Sigmoid colon (tissue), 7 donors: Measurements from ENCODE around the gene TBCB. TPM values are rescaled to one million over a fixed set of nuclear protein-coding genes. Genes with fewer than 3 reads are reported as not detected.
A peak's percentile ranks its signal among the peaks of the same experiment; 100 is the strongest.
"Not testable (repeated sequence)": the region's sequence is repeated elsewhere in the genome, so short reads cannot be mapped to it uniquely, and the experiment has no call there.

ENCODE experiments used
- DNase-seq: peaks from one replicate; pipeline ENCODE4 v3.0.0-alpha.2; 2019
- H3K27ac ChIP-seq, 4 donors: fragments of 200-600 bp; sonication (generic); one replicate each; pipeline ENCODE4 v1.5.1; 2016 to 2019; ENCODE audit warnings: mild to moderate bottlenecking in 1 of 4
- H3K27me3 ChIP-seq, 3 donors: fragments of 200-600 bp; sonication (generic); one replicate each; pipeline ENCODE4 v1.5.1; 2019; ENCODE audit warnings: mild to moderate bottlenecking in 1 of 3
- H3K36me3 ChIP-seq, 4 donors: fragments of 200-600 bp; sonication (generic); one replicate each; pipeline ENCODE4 v1.5.1; 2016 to 2019
- H3K4me1 ChIP-seq, 4 donors: fragments of 200-600 bp; sonication (generic); one replicate each; pipeline ENCODE4 v1.5.1; 2017 to 2019
- H3K4me3 ChIP-seq, 4 donors: fragments of 200-600 bp; sonication (generic); one replicate each; pipeline ENCODE4 v1.5.1; 2017 to 2019; ENCODE audit warnings: mild to moderate bottlenecking in 2 of 4, moderate library complexity in 1 of 4
- H3K9me3 ChIP-seq, 4 donors: fragments of 200-600 bp in 3 of 4; sonication (generic) in 3 of 4; one replicate each; pipeline versions ENCODE4 v1.5.1 to v1.6.1; 2013 to 2019
- EP300 ChIP-seq, 4 donors: sonication (generic); formaldehyde crosslinking; IDR thresholded peaks; one replicate each; pipeline ENCODE4 v1.6.1; 2017; ENCODE audit warnings: antibody characterized with exemption in 4 of 4
- POLR2A ChIP-seq, 2 donors: fragments of 450-650 bp; IDR thresholded peaks; one replicate each; pipeline ENCODE4 v1.6.1; 2016; ENCODE audit warnings: antibody characterized with exemption in 2 of 2, mild to moderate bottlenecking in 2 of 2, moderate library complexity in 2 of 2
- POLR2AphosphoS5 ChIP-seq, 4 donors: sonication (generic); formaldehyde crosslinking; IDR thresholded peaks; one replicate each; pipeline ENCODE4 v1.6.1; 2017; ENCODE audit warnings: antibody characterized with exemption in 4 of 4
- WGBS, 2 donors: extraction: QIAGEN DNeasy Blood & Tissue Kit; methylation state at CpG; one replicate each; pipeline ENCODE4 v1.1.7; 2013; 5-methylcytosine and 5-hydroxymethylcytosine counted together
- intact Hi-C: fragments of 100-400 bp; cut with DNase I; formaldehyde crosslinking; loops from one replicate; pipeline ENCODE4 v1.15.1; 2023
- polyA plus RNA-seq, 3 donors: library from polyadenylated mRNA; stranded (reverse); fragments of 200-250 nt; gene quantifications; one replicate each; pipeline ENCODE4 v1.2.3, GENCODE V29; 2013
- total RNA-seq, 4 donors: library from RNA; depleted of rRNA; stranded (reverse); fragments of >200 nt; gene quantifications; one replicate each; pipeline ENCODE4 v1.1.0, GENCODE V29; 2016
- TF ChIP-seq, protein P1 (sequence below), 4 experiments: fragments of 450-650 bp in 3 of 4; fragments of 200-600 bp in 1 of 4; IDR thresholded peaks; one replicate each; pipeline ENCODE4 v1.5.1; 2016 to 2019; ENCODE audit warnings: antibody characterized with exemption in 4 of 4, mild to moderate bottlenecking in 3 of 4, moderate library complexity in 2 of 4
- donor health status: healthy with polysubstance abuse.
- donor health status: Bipolar disorder and iron deficiency.
- donor health status: healthy.

The TBCB gene
- total and polyA plus RNA-seq, 7 donors, result 109 to 162 (median 133) TPM

GRCh38 chr19:36163813-36164212 is 48.5 kb downstream of the TBCB start:
- intact Hi-C loops, result no loop called here
- peaks cover 0 to 16% (median 0%) of the 10 kb centered on the region in 4 donors for H3K36me3 ChIP-seq
- no peaks in the 10 kb centered on the region for H3K27me3 ChIP-seq
- TF ChIP-seq, protein P1, sequence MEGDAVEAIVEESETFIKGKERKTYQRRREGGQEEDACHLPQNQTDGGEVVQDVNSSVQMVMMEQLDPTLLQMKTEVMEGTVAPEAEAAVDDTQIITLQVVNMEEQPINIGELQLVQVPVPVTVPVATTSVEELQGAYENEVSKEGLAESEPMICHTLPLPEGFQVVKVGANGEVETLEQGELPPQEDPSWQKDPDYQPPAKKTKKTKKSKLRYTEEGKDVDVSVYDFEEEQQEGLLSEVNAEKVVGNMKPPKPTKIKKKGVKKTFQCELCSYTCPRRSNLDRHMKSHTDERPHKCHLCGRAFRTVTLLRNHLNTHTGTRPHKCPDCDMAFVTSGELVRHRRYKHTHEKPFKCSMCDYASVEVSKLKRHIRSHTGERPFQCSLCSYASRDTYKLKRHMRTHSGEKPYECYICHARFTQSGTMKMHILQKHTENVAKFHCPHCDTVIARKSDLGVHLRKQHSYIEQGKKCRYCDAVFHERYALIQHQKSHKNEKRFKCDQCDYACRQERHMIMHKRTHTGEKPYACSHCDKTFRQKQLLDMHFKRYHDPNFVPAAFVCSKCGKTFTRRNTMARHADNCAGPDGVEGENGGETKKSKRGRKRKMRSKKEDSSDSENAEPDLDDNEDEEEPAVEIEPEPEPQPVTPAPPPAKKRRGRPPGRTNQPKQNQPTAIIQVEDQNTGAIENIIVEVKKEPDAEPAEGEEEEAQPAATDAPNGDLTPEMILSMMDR (IDR thresholded peaks at IDR 0.05), result no peak
- TF ChIP-seq POLR2AphosphoS5 (IDR thresholded peaks at IDR 0.05), result no peak
- TF ChIP-seq EP300 (IDR thresholded peaks at IDR 0.05), result no peak
- no peak for TF ChIP-seq POLR2A (IDR thresholded peaks at IDR 0.05)
- WGBS, 2 donors, result 95 to 97% methylated on average over 12 of the region's 12 CpGs
- no peaks in the 10 kb centered on the region for H3K4me1 ChIP-seq
- H3K9me3 ChIP-seq, result no peaks in the 10 kb centered on the region
- H3K27ac ChIP-seq, result no peak overlapping the region
- no peak for DNase-seq
- H3K4me3 ChIP-seq, result no peak overlapping the region

- WGBS, 2 donors, result 14 to 56% methylated on average over 9 of the region's 9 CpGs
- intact Hi-C loops, result no loop called here
- DNase-seq, result no peak
- H3K27me3 ChIP-seq, result no peaks in the 10 kb centered on the region
- peaks cover 0 to 16% (median 0%) of the 10 kb centered on the region in 4 donors for H3K36me3 ChIP-seq
- TF ChIP-seq POLR2AphosphoS5 (IDR thresholded peaks at IDR 0.05), result no peak
- TF ChIP-seq POLR2A (IDR thresholded peaks at IDR 0.05), result no peak
- no peak for TF ChIP-seq EP300 (IDR thresholded peaks at IDR 0.05)
- TF ChIP-seq, protein P1 (IDR thresholded peaks at IDR 0.05), result no peak
- H3K4me3 ChIP-seq, result no peak overlapping the region
- peak overlapping the region; percentile 21 to 67 (median 38) for H3K27ac ChIP-seq
- H3K9me3 ChIP-seq, result no peaks in the 10 kb centered on the region
- H3K4me1 ChIP-seq, result peaks cover 0 to 4% (median 2%) of the 10 kb centered on the region in 4 donors
Measured at GRCh38 chr19:36169084-36169760, 54.0 kb downstream of the TBCB start.

DNA sequence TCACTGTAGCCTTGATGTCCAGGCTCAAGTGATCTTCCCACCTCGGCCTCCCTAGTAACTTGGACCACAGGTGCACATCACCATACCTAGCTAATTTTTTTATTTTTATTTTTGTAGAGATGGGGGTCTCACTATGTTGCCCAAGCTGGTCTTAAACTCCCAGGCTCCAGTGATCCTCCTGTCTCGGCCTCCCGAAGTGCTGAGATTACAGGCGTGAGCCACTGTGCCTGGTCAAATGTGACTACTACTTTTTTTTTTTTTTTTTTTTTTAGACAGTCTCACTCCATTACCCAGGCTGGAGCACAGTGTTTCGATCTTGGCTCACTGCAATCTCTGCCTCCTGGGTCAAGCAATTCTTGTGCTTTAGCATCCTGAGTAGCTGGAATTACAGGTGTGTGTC is 57.6 kb downstream of the TBCB start:
- Histone ChIP-seq H3K27ac (no peak overlapping the region), H3K36me3 (no peaks in the 10 kb centered on the region), H3K9me3 (no peaks in the 10 kb centered on the region), H3K27me3 (no peaks in the 10 kb centered on the region), H3K4me1 (peaks cover 0 to 4% (median 2%) of the 10 kb centered on the region in 4 donors), H3K4me3 (no peak overlapping the region)
- intact Hi-C loops, result no loop called here
- 90 to 94% methylated on average over 5 of the region's 5 CpGs for WGBS, 2 donors
- DNase-seq, result no peak
- TF ChIP-seq POLR2A (IDR thresholded peaks at IDR 0.05) (no peak), POLR2AphosphoS5 (IDR thresholded peaks at IDR 0.05) (no peak), EP300 (IDR thresholded peaks at IDR 0.05) (no peak)
- TF ChIP-seq, protein P1 (IDR thresholded peaks at IDR 0.05), result no peak

- H3K4me3 ChIP-seq, H3K27me3 ChIP-seq, intact Hi-C loops, H3K9me3 ChIP-seq, H3K4me1 ChIP-seq, H3K27ac ChIP-seq, H3K36me3 ChIP-seq, DNase-seq: not testable (repeated sequence)
- 87 to 88% methylated on average over 8 of the region's 8 CpGs for WGBS, 2 donors
Measured at GRCh38 chr19:36173846-36174245, 58.6 kb downstream of the TBCB start.

Other genes with a start within 250 kb of the TBCB start
- gene APLP1, start 246.9 kb upstream of the TBCB start, total RNA-seq, result 10 to 100 TPM in 1 of 4 donors, 1 to 10 TPM in 3; 3.6 to 11.3 (median 7.0) TPM
- 1 to 10 TPM in 1 of 3 donors, not detected in 2; 4.4 TPM for gene APLP1, start 246.9 kb upstream of the TBCB start, polyA plus RNA-seq
- gene NFKBID, start 214.9 kb upstream of the TBCB start, total RNA-seq, result 1 to 10 TPM; 2.5 to 7.8 (median 6.6) TPM
- gene NFKBID, start 214.9 kb upstream of the TBCB start, polyA plus RNA-seq, result 1 to 10 TPM; 1.2 to 9.6 (median 4.4) TPM
- 1 to 10 TPM in 3 of 4 donors, not detected in 1; 3.5 to 5.8 (median 3.9) TPM for gene HCST, start 212.9 kb upstream of the TBCB start, total RNA-seq
- 10 to 100 TPM in 2 of 3 donors, 1 to 10 TPM in 1; 2.4 to 36.1 (median 13.9) TPM for gene HCST, start 212.9 kb upstream of the TBCB start, polyA plus RNA-seq
- gene TYROBP, start 207.2 kb upstream of the TBCB start, total RNA-seq, result 100 to 1,000 TPM in 3 of 4 donors, 10 to 100 TPM in 1; 71.5 to 172 (median 126) TPM
- 100 to 1,000 TPM in 2 of 3 donors, 10 to 100 TPM in 1; 95.8 to 211 (median 125) TPM for gene TYROBP, start 207.2 kb upstream of the TBCB start, polyA plus RNA-seq
- gene LRFN3, start 179.1 kb upstream of the TBCB start, total RNA-seq, result 1 to 10 TPM; 4.6 to 7.2 (median 6.6) TPM
- 1 to 10 TPM; 5.3 to 9.7 (median 6.0) TPM for gene LRFN3, start 179.1 kb upstream of the TBCB start, polyA plus RNA-seq
- 100 to 1,000 TPM in 1 of 4 donors, 10 to 100 TPM in 3; 56.2 to 135 (median 68.9) TPM for gene SDHAF1, start 120.3 kb upstream of the TBCB start, total RNA-seq
- gene SDHAF1, start 120.3 kb upstream of the TBCB start, polyA plus RNA-seq, result 10 to 100 TPM; 19.2 to 28.2 (median 24.0) TPM
- under 1 TPM; 0.28 to 0.82 (median 0.76) TPM for gene SYNE4, start 106.7 kb upstream of the TBCB start, total RNA-seq
- 1 to 10 TPM; 3.9 to 7.8 (median 6.0) TPM for gene SYNE4, start 106.7 kb upstream of the TBCB start, polyA plus RNA-seq
- gene ALKBH6, start 101.3 kb upstream of the TBCB start, total RNA-seq, result 10 to 100 TPM; 19.9 to 31.7 (median 26.6) TPM
- gene ALKBH6, start 101.3 kb upstream of the TBCB start, polyA plus RNA-seq, result 10 to 100 TPM; 12.0 to 24.4 (median 12.5) TPM
- 10 to 100 TPM; 22.5 to 53.7 (median 28.3) TPM for gene CLIP3, start 82.6 kb upstream of the TBCB start, total RNA-seq
- 1 to 10 TPM; 1.2 to 9.7 (median 6.0) TPM for gene CLIP3, start 82.6 kb upstream of the TBCB start, polyA plus RNA-seq
- gene THAP8, start 61.2 kb upstream of the TBCB start, total RNA-seq, result 10 to 100 TPM; 12.6 to 23.9 (median 18.9) TPM
- gene THAP8, start 61.2 kb upstream of the TBCB start, polyA plus RNA-seq, result 1 to 10 TPM; 5.8 to 9.0 (median 6.5) TPM
- 1 to 10 TPM in 1 of 4 donors, under 1 TPM in 3; 0.16 to 1.1 (median 0.32) TPM for gene WDR62, start 60.6 kb upstream of the TBCB start, total RNA-seq
- gene WDR62, start 60.6 kb upstream of the TBCB start, polyA plus RNA-seq, result 1 to 10 TPM in 1 of 3 donors, under 1 TPM in 2; under 0.01 to 6.8 (median 0.69) TPM
- gene OVOL3, start 4.3 kb upstream of the TBCB start, total RNA-seq, result not detected
- not detected for gene OVOL3, start 4.3 kb upstream of the TBCB start, polyA plus RNA-seq
- gene POLR2I, start 593 bp upstream of the TBCB start, total RNA-seq, result 100 to 1,000 TPM in 1 of 4 donors, 10 to 100 TPM in 3; 39.9 to 118 (median 83.5) TPM
- gene POLR2I, start 593 bp upstream of the TBCB start, polyA plus RNA-seq, result 10 to 100 TPM; 46.7 to 96.1 (median 52.0) TPM
- gene CAPNS1, start 24.6 kb downstream of the TBCB start, total RNA-seq, result 100 to 1,000 TPM; 101 to 116 (median 104) TPM
- 100 to 1,000 TPM; 656 to 938 (median 931) TPM for gene CAPNS1, start 24.6 kb downstream of the TBCB start, polyA plus RNA-seq
- gene COX7A1, start 37.0 kb downstream of the TBCB start, total RNA-seq, result 10 to 100 TPM; 43.0 to 88.5 (median 72.4) TPM
- gene COX7A1, start 37.0 kb downstream of the TBCB start, polyA plus RNA-seq, result 10 to 100 TPM; 11.3 to 27.0 (median 11.4) TPM
- 1 to 10 TPM; 5.3 to 7.5 (median 6.8) TPM for gene ZNF565, start 99.2 kb downstream of the TBCB start, total RNA-seq
- gene ZNF565, start 99.2 kb downstream of the TBCB start, polyA plus RNA-seq, result 1 to 10 TPM; 2.4 to 4.8 (median 2.5) TPM
- 10 to 100 TPM; 52.1 to 71.7 (median 57.5) TPM for gene ZNF146, start 99.6 kb downstream of the TBCB start, total RNA-seq
- 10 to 100 TPM; 28.0 to 32.0 (median 30.0) TPM for gene ZNF146, start 99.6 kb downstream of the TBCB start, polyA plus RNA-seq